ENCODE results near the gene TK1.
"Not testable (repeated sequence)": the region's sequence is repeated elsewhere in the genome, so short reads cannot be mapped to it uniquely, and the experiment has no call there.

The TK1 gene, protein sequence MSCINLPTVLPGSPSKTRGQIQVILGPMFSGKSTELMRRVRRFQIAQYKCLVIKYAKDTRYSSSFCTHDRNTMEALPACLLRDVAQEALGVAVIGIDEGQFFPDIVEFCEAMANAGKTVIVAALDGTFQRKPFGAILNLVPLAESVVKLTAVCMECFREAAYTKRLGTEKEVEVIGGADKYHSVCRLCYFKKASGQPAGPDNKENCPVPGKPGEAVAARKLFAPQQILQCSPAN

DNA sequence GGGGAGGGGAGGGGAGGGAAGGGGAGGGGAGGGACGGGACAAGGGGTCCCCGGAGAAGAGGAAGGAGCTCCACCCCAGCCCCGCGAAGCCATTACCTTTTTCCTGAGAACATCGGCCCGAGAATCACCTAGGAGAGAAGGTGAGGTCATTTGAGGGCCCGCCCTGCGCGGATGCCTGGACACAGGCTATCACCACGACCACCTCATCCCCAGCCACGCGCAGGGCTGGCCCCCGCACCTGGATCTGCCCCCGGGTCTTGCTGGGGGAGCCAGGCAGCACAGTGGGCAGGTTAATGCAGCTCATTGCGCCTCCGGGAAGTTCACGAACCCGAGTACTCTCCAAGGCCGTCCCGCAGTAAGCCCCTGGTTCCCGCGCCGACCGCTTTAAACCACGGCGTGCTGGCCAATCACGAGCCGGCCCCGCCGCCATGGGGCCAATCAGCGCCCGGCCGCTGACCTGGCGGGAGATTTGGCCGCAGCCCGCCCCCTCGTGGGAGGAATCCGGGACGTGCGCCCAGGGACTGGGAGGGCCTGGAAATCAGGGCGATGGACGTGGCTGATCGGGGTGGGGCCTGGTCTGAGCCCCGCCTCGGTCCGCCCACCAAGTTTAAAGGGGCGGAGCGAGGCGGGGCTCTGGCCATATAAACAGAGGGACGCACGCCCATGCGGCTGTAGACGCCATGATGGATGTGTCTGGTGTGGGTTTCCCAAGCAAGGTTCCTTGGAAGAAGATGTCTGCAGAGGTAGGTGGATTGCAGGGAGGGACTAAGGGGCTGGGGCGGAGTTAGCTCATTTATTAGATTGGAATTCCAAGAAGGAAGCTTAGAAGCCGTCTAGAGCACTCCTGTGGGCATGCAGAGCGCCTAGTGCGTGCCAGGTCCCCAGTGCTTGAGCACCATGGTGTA lies at the start of gene TK1, which contains the start of gene AFMID:
Gene TK1 (minus strand): TSS at position 361 of the 904 bp plus-strand sequence. CDS start 58 bp downstream, at position 303.
Gene AFMID (plus strand): TSS at position 671 of the 904 bp plus-strand sequence. CDS start 9 bp downstream, at position 680.
- no peaks in the 10 kb centered on the region for H3K9me3 ChIP-seq (ENCODE audit: control insufficient read depth, insufficient read depth, low read length)
- peak within 1 kb of the TSS; percentile 91 for H3K4me3 ChIP-seq (ENCODE audit: low read depth, low read length)
- H3K4me1 ChIP-seq (ENCODE audit: control insufficient read depth, insufficient read depth, low read length) = no peaks in the 10 kb centered on the region; the same call in 1 of the 2 replicates
- no peaks in the 10 kb centered on the region for H3K27me3 ChIP-seq (ENCODE audit: control insufficient read depth, insufficient read depth, low read length)
- H3K36me3 ChIP-seq (ENCODE audit: control insufficient read depth, insufficient read depth, low read length) = peaks cover 48% of the 10 kb centered on the region
- H3K27ac ChIP-seq (ENCODE audit: low read depth, low read length) = peak within 1 kb of the TSS; percentile 92
- peak within 1 kb of the TSS; percentile 96 for H3K9ac ChIP-seq (ENCODE audit: low read depth, low read length)

DNA sequence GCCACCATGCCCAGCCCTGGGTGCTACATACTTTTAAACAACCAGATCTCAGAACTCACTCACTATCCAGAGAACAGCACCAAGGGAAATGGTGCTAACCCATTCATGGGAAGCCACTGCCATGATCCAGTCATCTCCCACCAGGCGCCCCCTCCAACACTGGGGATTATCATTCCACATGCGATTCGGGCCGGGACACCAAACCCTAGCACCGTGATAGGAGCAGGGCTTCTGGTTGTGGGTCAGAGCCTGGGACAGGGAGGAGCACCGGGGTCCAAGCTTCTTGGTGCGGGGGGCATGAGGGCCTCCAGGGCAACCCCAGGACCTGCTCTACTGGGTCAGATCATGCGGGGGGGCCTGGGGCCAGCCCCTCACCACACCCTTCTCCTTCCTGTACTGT lies 49.0 kb upstream of the TK1 start:
- H3K9ac ChIP-seq (ENCODE audit: low read depth, low read length) = no peak overlapping the region
- no peaks in the 10 kb centered on the region for H3K4me1 ChIP-seq (ENCODE audit: control insufficient read depth, insufficient read depth, low read length)
- H3K27ac ChIP-seq (ENCODE audit: low read depth, low read length) = no peak overlapping the region
- H3K9me3 ChIP-seq (ENCODE audit: control insufficient read depth, insufficient read depth, low read length) = no peaks in the 10 kb centered on the region
- H3K27me3 ChIP-seq (ENCODE audit: control insufficient read depth, insufficient read depth, low read length) = peaks cover 20% of the 10 kb centered on the region
- H3K36me3 ChIP-seq (ENCODE audit: control insufficient read depth, insufficient read depth, low read length) = no peaks in the 10 kb centered on the region
- no peak overlapping the region for H3K4me3 ChIP-seq (ENCODE audit: low read depth, low read length)

DNA sequence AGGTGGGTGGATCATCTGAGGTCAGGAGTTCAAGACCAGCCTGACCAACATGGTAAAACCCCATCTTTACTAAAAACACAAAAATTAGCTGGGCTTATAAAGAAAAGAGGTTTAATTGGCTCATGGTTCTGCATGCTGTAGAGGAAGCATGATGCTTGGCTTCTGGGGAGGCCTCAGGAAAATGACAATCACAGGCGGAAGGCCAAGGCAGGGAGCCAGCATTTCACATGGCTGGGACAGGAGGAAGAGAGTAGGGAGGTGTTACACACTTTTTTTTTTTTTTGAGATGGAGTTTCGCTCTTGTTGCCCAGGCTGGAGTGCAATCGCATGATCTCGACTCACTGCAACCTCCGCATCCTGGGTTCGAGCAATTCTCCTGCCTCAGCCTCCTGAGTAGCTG lies 48.2 kb upstream of the TK1 start:
- H3K4me1 ChIP-seq (ENCODE audit: control insufficient read depth, insufficient read depth, low read length); H3K36me3 ChIP-seq (ENCODE audit: control insufficient read depth, insufficient read depth, low read length); H3K9ac ChIP-seq (ENCODE audit: low read depth, low read length); H3K9me3 ChIP-seq (ENCODE audit: control insufficient read depth, insufficient read depth, low read length); H3K27ac ChIP-seq (ENCODE audit: low read depth, low read length); H3K4me3 ChIP-seq (ENCODE audit: low read depth, low read length): not testable (repeated sequence)
- H3K27me3 ChIP-seq (ENCODE audit: control insufficient read depth, insufficient read depth, low read length) = peaks cover 29% of the 10 kb centered on the region

DNA sequence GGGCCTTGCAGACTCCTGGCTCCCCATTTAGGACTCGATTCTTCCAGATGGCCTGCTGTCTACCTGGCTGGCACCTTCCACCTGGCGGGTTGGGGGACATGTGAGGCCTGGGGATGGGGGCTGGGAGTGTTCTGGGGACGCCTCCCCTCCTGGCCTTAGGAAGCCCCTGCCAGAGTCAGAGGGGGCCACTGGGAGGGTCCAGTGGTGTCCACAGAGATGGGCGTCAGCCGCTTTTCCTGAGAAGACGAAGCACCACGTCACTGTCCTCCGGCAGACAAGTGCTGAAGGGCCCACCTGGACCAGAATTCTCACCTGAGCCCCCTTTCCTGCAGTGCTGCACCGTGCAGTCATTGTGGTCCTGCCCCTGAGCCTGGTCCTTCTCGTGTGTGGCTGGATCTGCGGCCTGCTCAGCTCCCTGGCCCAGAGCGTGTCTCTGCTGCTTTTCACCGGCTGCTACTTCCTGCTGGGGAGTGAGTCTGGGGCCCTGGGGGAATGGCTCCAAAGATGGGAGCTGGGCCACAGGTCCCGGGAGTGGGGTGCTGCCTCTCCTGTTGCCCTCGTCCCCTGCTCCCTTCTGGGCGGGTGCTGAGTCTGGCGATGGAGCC lies 47.5 kb upstream of the TK1 start:
- peaks cover 29% of the 10 kb centered on the region for H3K27me3 ChIP-seq (ENCODE audit: control insufficient read depth, insufficient read depth, low read length)
- no peak overlapping the region for H3K4me3 ChIP-seq (ENCODE audit: low read depth, low read length)
- H3K27ac ChIP-seq (ENCODE audit: low read depth, low read length) = no peak overlapping the region
- H3K36me3 ChIP-seq (ENCODE audit: control insufficient read depth, insufficient read depth, low read length) = no peaks in the 10 kb centered on the region
- no peaks in the 10 kb centered on the region for H3K9me3 ChIP-seq (ENCODE audit: control insufficient read depth, insufficient read depth, low read length)
- no peaks in the 10 kb centered on the region for H3K4me1 ChIP-seq (ENCODE audit: control insufficient read depth, insufficient read depth, low read length)
- no peak overlapping the region for H3K9ac ChIP-seq (ENCODE audit: low read depth, low read length)

DNA sequence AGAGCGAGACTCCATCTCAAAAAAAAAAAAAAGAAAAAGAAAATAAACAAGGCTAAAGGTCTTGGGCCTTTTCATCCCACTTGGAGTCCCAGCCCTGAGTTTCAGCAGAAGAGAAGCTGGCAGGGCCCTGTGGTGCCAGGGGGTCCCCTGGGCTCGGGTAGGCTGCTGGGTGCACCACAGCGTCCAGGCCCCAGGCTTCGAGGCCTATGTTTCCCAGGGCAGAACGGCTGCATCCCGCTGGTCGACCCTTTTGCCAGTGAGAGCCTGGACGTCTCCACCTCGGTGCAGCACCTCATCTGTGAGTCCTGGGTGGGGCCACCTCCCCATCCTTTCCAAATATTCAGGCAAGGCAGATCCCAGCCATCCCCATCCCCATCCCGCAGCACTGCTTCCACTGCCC lies 46.8 kb upstream of the TK1 start:
- Histone ChIP-seq H3K27ac (ENCODE audit: low read depth, low read length) (no peak overlapping the region), H3K4me3 (ENCODE audit: low read depth, low read length) (no peak overlapping the region), H3K4me1 (ENCODE audit: control insufficient read depth, insufficient read depth, low read length) (no peaks in the 10 kb centered on the region), H3K9ac (ENCODE audit: low read depth, low read length) (no peak overlapping the region), H3K36me3 (ENCODE audit: control insufficient read depth, insufficient read depth, low read length) (no peaks in the 10 kb centered on the region), H3K9me3 (ENCODE audit: control insufficient read depth, insufficient read depth, low read length) (no peaks in the 10 kb centered on the region), H3K27me3 (ENCODE audit: control insufficient read depth, insufficient read depth, low read length) (peaks cover 29% of the 10 kb centered on the region)

DNA sequence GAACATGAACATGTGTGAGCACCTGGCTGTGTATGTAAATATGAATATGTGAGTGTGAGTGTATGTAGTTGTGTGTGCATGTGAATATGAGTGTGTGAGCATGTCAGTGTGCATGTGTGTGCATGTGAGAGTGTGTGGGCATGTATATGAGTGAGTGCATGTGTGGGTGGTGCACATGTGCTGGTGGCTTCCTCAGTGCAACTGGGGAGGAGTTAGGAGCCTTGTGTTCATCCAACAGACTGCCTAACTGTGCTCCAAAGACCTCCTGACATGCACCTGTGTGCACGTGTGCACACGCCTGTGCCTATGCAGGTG lies 46.0 kb upstream of the TK1 start:
- Histone ChIP-seq H3K4me3 (ENCODE audit: low read depth, low read length) (no peak overlapping the region), H3K27ac (ENCODE audit: low read depth, low read length) (no peak overlapping the region), H3K27me3 (ENCODE audit: control insufficient read depth, insufficient read depth, low read length) (peaks cover 29% of the 10 kb centered on the region), H3K9ac (ENCODE audit: low read depth, low read length) (no peak overlapping the region), H3K9me3 (ENCODE audit: control insufficient read depth, insufficient read depth, low read length) (no peaks in the 10 kb centered on the region), H3K4me1 (ENCODE audit: control insufficient read depth, insufficient read depth, low read length) (no peaks in the 10 kb centered on the region), H3K36me3 (ENCODE audit: control insufficient read depth, insufficient read depth, low read length) (no peaks in the 10 kb centered on the region)

DNA sequence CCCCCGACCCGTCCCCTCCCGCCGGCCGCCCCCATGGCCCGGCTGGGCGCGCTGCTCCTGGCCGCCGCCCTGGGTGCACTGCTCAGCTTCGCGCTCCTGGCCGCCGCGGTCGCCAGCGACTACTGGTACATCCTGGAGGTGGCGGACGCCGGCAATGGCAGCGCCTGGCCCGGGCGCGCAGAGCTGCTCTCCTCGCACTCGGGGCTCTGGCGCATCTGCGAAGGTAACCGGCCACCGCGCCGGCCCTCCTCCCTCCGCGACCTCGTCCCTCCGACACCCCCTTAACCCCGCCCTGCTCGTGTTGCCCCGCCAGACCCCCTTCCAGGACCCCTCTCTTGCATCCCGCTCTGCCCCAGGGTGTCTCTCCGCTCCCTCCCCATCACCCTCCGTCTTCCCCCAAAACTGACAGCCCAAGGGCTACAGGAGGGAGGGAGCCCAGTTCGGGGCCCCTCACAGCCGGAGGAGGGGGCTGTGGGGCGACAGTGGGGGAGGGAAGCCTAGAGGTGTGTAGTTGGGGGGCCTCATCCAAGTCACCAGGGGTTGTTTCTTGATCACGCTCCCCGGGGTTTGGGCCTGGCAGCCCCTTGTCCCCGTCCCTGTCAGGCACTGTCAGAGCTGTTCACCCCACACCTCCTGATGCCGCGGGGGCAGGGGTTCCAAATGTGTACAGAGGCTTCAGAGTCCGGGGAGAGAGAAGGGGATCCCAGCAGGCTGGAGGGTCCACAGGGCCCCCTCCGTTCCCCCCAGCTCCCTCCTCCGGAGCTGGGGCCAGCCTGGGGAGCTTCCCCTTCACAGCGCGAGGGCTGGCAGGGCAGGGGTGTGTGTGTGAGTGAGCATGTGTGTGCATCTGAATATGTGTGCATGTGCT lies 45.4 kb upstream of the TK1 start:
- no peaks in the 10 kb centered on the region for H3K9me3 ChIP-seq (ENCODE audit: control insufficient read depth, insufficient read depth, low read length)
- H3K27ac ChIP-seq (ENCODE audit: low read depth, low read length) = no peak overlapping the region
- peaks cover 29% of the 10 kb centered on the region for H3K27me3 ChIP-seq (ENCODE audit: control insufficient read depth, insufficient read depth, low read length)
- no peak overlapping the region for H3K9ac ChIP-seq (ENCODE audit: low read depth, low read length)
- H3K4me3 ChIP-seq (ENCODE audit: low read depth, low read length) = peak overlapping the region; percentile 64
- no peaks in the 10 kb centered on the region for H3K4me1 ChIP-seq (ENCODE audit: control insufficient read depth, insufficient read depth, low read length)
- no peaks in the 10 kb centered on the region for H3K36me3 ChIP-seq (ENCODE audit: control insufficient read depth, insufficient read depth, low read length)

DNA sequence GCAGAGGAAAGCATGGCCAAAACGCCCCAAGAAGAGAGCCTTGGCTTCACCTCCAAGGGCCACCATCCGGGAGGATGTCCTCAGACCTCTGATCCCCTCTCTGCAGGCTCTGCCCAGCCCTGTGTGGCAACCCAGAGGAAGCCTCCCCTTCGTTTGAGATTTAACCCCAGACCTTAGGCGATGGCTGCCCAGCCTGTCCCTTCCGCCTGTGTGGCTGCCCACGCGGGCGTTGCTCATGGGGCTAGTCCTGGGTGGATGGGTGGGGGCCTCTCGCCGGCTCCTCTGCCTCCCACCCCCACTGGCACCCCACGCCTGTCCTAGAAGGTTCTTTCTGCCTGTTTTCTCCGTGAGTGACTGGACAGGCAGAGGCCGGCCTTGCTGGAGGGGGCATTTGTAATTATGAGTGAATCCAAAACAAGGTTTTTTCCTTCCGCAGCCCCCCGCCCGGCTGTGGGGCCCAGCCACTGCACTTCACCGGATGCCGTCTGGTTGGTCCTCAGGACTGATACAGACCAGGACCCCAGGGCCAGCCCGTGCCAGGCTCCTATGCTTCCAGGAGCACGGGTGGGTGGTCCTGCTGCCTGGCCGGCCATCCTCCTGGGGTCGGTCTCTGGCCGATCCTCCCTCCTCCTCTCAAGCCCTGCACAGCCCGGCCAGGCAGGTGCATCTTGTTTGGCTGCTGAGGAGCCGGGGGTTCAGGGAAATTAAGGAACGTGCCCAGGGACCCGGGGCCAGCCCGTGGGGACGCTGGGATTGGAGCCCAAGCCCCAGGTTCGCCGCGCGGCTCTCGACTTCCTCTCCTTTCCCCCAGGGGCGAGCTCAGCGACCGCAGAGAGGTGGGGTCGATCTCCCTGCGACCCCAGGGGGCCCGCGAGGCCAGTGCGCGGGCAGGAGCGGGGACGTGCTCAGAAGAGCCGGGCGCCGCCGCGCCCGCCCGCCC lies 44.4 kb upstream of the TK1 start, which contains the start of gene TMEM235:
Gene TMEM235 (plus strand): TSS at position 636 of the 940 bp plus-strand sequence. CDS start 393 bp downstream, outside the sequence.
- Histone ChIP-seq H3K27me3 (ENCODE audit: control insufficient read depth, insufficient read depth, low read length) (peaks cover 29% of the 10 kb centered on the region), H3K36me3 (ENCODE audit: control insufficient read depth, insufficient read depth, low read length) (no peaks in the 10 kb centered on the region), H3K27ac (ENCODE audit: low read depth, low read length) (no peak within 1 kb of the TSS), H3K9ac (ENCODE audit: low read depth, low read length) (no peak within 1 kb of the TSS), H3K9me3 (ENCODE audit: control insufficient read depth, insufficient read depth, low read length) (no peaks in the 10 kb centered on the region), H3K4me3 (ENCODE audit: low read depth, low read length) (peak within 1 kb of the TSS; percentile 68), H3K4me1 (ENCODE audit: control insufficient read depth, insufficient read depth, low read length) (no peaks in the 10 kb centered on the region)

DNA sequence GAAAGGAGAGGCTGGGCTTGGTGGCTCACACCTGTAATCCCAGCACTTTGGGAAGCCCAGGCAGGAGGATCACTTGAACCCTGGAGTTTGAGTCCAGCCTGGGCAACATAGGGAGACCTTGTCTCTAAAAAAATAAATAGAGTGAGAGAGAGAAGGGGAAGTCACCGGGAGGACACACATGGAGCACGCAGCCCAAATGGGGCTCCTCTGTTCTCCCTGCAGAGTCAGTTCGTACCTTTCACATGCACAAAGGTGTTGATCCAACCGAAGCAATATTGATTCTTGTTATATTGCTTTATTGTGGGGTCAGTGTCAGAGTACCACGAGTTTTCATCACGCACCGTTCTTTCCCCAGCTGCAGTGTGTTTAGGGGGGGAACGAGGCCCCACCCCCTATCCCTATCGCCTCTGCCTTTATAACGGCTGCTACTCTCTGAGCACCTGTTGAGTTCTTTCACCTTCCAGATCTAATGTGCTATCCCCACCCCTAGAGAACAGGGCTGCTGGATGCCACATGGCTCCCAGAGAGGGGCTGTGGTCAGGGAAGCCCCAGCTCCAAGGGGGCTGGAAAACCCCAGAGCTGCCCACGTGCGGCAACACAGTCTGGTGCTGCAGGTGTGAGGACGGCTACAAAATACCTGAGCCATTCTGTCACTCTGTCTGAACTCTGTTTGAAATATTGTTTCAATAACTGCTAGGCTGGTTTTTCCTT lies 43.6 kb upstream of the TK1 start:
- Histone ChIP-seq H3K27me3 (ENCODE audit: control insufficient read depth, insufficient read depth, low read length) (peaks cover 29% of the 10 kb centered on the region), H3K4me3 (ENCODE audit: low read depth, low read length) (no peak overlapping the region), H3K4me1 (ENCODE audit: control insufficient read depth, insufficient read depth, low read length) (no peaks in the 10 kb centered on the region), H3K36me3 (ENCODE audit: control insufficient read depth, insufficient read depth, low read length) (no peaks in the 10 kb centered on the region), H3K9me3 (ENCODE audit: control insufficient read depth, insufficient read depth, low read length) (no peaks in the 10 kb centered on the region), H3K27ac (ENCODE audit: low read depth, low read length) (no peak overlapping the region), H3K9ac (ENCODE audit: low read depth, low read length) (no peak overlapping the region)

Data from HUES48 (cell line).